T follicular helper cell (primary cell): ENCODE data around the gene SIAH1.
"Not testable (repeated sequence)": the region's sequence is repeated elsewhere in the genome, so short reads cannot be mapped to it uniquely, and the experiment has no call there.

Experiments
- DNase-seq: peaks from one replicate; pipeline ENCODE4 v3.0.0-alpha.2; 2020; ENCODE audit warnings: low read depth

Gene SIAH1

DNA sequence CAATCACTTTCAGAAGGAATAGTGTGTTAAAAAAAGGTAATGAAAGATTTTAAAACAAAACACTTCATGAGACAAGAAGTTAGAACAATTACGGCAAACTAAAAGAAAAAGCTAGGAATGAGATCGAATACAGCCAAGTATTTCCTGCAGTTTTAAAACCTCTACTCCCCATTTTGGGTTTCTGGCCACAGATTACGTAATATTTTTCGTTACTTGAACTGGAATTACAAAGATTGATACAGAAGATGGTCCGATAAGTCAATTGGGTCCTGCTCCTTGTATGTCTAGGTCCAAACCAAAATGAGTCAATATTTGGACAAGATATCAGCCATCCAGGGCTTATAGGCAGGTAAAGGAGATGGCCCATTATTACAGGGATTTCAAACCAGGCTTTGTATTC is 52.2 kb downstream of the SIAH1 start:
- DNase-seq = no peak

DNA sequence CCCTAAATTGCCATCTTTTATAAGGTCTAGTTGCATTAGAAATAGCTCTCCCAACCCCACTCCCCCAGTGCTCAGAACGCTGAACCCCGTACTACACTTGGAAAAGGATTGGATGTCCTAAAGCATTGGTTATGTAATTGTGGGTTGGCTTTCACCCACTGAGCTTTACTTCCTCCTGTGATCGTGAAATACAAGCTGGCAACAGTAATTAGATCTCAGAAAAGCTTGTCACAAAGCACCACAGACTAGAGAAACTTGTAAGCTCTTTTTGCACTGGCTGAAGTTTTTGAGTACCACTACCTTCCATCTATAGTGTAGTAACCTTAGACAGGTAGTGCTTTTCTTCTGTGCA is 54.4 kb downstream of the SIAH1 start:
- DNase-seq = no peak

DNA sequence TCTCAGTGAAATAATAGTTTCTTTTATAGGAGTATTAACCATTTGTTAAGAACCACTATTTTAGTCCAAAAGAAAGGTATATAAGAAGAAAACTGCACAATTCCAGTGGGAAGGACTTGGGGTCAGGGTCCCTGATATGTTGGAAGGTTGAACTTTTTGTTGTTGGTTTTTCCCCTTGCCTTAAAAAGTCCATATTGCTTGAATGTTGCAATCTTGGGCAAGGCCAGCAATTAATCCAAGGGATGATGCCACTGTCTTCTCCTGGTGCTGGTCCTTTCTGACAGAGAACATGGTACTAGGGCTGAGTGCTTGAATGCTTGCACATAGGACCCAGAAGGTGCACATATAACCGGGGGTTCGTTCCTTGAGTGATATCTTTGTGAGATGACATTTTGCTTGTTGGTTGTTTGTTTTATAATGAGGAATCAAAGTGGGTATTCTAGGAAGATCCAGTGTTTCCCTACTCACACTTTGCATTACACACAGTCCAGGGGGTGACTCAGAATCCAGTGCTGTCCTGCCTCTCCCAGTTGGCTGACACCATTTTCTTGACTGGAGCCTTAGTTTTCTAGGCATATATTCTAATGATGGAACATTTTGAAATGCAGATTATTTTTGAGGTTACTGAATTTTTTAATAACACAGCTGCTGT is 54.9 kb downstream of the SIAH1 start:
- DNase-seq = no peak

DNA sequence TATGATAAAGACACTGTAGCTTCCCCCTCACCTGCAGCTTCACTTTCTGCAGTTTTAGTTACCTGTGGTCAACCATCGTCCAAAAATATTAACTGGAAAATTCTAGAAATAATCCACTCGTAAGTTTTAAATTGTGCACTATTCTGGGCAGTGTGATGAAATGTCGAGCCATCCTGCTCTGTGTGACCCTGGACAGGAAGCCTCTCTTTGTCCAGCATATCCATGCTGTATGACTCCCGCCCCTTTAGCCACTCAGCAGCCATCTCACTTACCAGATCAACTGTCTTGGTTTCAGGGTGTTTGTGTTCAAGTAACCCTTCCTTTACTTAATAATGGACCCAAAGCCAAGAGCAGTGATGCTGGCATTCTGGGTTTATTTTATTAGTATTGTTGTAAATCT is 56.1 kb downstream of the SIAH1 start:
- DNase-seq = no peak

DNA sequence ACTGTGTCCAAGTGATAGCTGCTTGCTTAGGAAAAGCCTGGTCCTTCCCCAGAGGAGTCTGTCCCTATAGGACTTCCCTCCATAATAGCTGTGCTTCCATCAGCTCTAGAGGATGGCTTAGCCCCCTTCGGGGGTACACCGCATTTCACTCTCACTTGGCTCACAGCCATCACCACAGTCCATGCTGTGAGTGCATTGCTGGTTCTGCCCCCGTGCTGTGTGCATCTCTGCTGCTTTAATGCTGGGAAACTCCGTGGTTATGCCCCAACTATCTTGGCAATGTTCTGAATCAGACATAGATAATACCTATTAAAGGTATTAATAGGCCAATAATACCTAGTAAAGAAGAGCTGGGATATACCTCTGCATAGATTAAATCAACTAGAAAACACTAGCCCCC is 58.3 kb downstream of the SIAH1 start:
- no peak for DNase-seq

DNA sequence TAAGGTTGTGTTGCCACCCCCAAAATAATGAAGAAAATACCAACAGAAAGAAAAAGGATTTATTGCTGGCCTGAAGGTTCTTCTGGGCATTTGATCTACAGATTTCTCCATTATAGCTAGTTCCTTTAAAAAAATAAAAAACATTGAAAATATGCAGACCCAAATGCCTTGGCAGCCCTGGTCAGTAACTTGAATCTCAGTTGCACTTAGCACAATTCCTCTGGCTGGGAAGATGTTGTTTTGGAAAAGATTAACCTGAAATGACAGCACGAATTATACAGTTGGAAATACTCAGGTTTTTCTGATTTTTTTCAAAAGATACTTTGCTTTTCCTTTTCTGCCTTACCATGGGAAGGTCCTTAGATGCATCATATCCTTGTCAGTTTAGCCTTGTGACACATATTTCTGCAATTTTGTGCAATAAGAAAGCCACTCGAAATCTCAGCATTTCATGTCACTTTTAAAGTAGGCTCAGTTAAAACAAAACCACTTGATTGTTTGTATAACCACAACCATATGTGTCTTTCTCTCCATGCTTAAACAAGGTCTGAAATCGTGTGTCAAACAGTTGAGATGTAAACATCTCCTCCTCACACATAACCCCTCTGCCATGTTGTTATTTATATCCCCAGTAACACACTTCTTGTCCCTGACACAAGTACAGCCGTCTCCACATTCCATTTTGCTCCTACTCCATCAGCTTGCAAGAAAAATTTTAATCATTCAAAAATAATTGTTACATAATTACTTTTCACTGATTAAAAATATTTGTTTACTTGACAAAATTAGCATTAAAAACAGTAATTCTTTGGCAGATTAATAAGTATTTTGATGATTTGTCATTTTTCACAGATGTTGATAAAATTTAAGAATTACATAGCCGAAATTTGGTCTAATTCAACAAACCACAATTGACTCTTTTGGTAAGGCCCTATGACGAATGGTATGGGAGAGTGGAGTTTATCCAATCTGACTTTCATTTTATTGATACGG is 61.1 kb downstream of the SIAH1 start:
- no peak for DNase-seq

DNA sequence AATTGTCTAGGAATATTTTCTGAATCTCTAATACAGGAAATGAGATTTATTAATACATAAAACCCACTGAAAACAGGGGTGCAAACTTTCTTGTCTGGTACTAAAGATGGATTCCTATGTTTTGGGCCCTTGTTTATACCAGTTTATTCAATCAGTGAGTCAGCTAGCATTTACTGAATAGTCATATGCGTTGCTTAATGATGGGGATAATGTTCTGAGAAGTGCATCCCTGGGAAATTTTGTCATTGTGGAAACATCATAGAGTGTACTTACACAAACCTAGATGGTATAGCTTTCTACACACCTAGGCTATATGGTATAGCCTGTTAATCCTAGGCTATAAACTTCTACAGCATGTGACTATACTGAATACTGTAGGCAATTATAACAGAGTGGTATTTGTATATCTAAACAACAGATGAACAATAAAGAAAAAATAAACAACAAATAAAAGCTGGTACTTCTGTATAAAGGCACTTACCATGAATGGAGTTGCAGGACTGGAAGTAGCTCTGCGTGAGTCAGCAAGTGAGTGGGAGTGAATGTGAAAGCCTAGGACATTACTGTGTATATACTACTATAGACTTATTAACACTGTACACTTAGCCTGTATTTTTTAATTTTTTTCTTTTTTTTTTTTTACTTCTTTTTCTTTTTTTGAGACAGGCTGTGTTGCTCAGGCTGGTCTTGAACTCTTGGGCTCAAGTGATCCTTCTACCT is 63.7 kb downstream of the SIAH1 start:
- no peak for DNase-seq

DNA sequence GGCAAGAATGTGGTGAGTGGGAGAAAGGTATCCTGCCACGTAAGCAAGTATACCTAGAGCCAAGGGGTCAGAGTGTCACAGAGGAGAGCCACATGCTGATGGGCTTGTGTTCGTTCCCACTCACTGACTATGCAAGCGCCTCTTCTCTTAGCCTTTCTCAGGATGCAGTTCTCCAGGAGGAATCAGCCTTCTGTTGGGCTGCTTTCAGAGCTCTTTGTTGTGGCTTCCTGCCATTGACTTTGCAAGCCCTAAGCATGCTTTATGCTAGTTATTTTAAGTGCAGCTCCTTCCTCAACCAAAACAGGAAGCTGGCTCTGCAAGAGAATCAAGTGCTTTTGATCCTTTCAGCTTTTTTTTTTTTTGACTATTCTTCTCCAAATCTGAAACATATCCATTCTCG is 66.6 kb downstream of the SIAH1 start:
- peak; percentile 23 for DNase-seq

DNA sequence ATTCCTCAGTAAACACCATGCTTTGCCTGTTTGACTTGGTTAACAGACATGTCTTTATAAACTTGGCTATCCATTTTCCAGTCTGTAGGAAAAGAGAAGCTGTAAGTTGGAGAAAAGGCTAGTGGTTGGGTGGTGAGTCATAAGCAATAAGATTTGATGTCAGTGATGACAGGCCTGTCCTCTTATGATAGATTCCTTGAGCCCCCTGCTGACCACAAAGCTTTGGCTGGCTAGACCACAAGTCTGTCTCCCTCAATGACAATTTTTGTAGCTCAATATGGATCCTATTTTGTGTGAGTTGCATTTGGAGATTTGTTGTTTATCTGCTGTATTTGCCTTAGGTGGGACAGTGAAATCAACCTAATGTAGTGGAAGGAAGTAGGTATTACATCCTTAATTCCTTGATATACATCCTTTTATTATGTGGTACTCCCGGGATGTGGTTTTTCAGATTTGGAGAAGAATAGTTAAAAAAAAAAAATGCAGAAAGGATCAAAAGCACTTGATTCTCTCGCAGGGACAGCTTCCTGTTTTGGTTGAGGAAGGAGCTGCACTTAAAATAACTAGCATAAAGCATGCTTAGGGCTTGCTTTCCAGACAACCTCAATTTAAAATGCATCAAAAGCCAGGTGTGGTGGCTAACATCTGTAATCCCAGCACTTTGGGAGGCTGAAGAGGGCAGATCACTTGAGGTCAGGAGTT is 67.4 kb downstream of the SIAH1 start:
- DNase-seq = no peak

DNA sequence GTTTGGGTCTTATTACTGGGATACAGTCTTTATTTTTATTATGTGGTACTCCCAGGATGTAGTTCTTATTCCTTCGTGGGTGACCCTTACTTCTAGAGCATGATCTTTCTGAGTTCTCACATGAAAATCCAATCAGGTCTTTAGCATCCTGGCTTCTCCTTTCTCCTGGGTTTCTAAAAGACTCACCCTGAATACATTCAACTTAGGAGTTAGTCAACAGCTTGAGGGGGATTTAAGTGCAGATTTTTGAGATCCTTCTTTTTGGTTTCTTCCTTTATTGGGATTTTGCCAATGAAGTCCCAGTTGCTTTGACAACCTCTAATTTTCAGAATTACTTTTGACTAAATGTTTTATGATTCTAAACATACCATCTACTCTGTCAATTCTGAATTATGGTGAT is 68.2 kb downstream of the SIAH1 start:
- DNase-seq = no peak

DNA sequence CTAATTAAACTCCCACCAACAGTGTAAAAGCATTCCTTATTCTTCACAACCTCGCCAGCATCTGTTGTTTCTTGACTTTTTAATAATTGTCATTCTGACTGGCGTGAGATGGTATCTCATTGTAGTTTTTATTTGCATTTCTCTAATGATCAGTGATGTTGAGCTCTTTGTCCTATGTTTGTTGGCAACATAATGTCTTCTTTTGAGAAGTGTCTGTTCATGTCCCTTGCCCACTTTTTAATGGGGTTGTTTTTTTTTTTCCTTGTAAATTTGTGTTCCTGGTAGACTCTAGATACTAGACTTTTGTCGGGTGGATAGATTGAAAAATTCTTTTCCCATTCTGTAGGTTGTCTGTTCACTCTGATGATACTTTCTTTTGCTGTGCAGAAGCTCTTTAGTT is 71.3 kb downstream of the SIAH1 start:
- not testable (repeated sequence) for DNase-seq

DNA sequence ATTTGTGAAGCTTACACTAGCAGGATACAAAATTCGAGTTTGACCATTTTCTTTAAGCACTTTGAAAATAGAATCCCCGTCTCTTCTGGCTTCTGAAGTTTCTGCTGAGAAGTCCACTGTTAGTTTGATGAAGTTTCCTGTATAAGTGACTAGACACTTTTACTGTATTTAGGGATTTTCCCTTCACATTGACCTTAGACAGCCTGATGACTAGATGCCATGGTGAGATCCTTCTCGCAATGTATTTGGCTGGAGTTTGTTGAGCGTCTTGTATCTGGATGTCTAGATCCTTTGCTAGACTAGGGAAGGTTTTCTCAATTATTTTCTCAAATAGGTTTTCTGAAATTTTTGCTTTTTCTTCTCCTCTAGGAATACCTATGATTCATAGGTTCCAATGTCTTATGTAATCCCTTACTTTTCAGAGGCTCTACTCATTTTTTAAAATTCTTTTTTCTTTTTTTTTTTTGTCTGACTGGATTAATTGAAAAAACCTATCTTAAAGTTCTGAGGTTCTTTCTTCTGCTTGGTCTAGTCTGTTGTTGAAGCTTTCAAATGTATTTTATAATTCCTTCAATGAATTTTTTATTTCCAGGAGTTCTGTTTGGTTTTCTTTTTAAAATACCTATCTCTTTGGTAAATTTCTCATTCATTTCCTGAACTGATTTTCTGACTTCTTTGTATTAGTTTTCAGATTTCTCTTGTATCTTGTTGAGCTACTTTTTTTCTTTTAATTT is 74.1 kb downstream of the SIAH1 start:
- DNase-seq = no peak
